ENCODE measurements around the gene ADAMTS8.

The ADAMTS8 gene

DNA sequence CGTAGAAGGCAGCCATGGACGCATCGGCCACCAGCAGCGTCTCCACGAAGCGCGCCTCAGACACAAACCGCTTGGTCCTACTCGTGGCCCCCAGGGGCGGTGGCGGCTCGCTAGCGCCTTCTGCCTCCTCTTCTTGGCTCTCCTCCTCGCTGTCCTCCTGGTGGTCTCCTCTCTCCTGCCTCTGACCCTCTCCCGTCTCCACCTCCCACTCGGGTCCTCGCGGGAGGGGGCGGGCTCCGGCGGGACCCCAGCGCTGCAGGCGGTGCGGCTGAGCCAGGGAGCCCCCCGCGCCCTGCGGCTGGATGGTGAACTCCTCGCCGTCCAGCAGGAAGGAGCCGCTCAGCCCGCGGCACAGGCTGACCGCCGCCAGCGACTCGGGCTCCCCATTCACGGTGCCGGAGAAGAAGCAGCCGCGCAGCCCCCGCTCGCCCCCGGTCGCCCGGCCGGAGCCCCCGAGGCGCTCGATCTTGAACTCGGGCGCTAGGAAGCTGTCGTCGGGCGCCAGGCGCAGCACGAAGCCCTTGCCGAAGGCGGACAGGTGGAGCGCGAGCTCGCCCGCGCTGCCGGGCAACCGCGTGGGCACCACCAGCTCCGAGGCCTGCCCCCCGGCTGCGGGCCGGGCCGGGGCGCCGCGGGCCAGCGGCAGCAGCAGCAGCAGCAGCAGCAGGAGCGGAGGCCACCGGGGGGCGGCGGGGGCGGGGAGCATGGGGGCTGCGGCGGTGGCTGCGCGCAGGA lies 661 bp downstream of the ADAMTS8 start:
- H3K4me3 ChIP-seq (ENCODE audit: insufficient read length, low read depth): peak overlapping the region; percentile 32

DNA sequence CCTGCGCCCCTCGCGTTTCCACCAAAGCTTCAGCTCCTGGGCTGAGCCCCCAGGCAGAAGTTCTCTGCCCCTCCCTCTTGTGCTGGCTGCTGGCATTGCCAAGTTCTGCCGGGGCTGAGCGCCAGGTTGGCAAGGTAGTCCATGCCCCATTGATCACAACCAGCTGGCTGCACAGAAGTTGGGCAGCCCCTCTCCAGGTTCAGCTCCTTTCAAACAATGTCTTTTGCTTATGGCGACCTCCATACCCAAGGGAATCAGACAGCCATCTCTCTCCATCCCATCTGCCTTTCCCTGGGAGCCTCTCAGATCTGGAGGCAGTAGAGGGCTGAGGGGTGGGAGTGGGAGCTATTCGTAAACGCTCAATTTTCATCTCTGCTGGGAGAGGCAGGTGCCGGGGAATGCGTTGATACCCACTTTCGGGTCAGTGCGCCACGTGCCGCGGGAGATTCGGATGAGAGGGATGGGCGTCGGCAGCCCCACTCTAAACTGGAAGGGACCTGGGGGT lies 1.5 kb downstream of the ADAMTS8 start:
- no peak for TF ChIP-seq YY1 (IDR thresholded peaks at IDR 0.05; ENCODE audit: insufficient read depth, insufficient read length)
- TF ChIP-seq ZNF274 (IDR thresholded peaks at IDR 0.05; ENCODE audit: low read depth, low read length): no peak
- no peak for TF ChIP-seq SUZ12 (IDR thresholded peaks at IDR 0.05; ENCODE audit: extremely low read depth, insufficient read depth, insufficient read length)
- Histone ChIP-seq H3K4me1 (ENCODE audit: insufficient read depth, insufficient read length) (peaks cover 4% of the 10 kb centered on the region), H3K9ac (ENCODE audit: insufficient read length, low read depth) (no peak overlapping the region), H3K36me3 (ENCODE audit: insufficient read depth, insufficient read length, low read length) (no peaks in the 10 kb centered on the region), H3K9me3 (ENCODE audit: insufficient read depth, low read length) (no peaks in the 10 kb centered on the region), H3K27me3 (ENCODE audit: insufficient read depth, insufficient read length) (peaks cover 48% of the 10 kb centered on the region), H3K4me3 (ENCODE audit: insufficient read length, low read depth) (no peak overlapping the region)
- no peak for DNase-seq (ENCODE audit: low read depth, low spot score)

More for the DNA sequence above, 661 bp downstream of the ADAMTS8 start:
- no peaks in the 10 kb centered on the region for H3K9me3 ChIP-seq (ENCODE audit: insufficient read depth, low read length)
- no peak for DNase-seq (ENCODE audit: low read depth, low spot score)
- peaks cover 4% of the 10 kb centered on the region for H3K4me1 ChIP-seq (ENCODE audit: insufficient read depth, insufficient read length)
- no peak for TF ChIP-seq ZNF274 (IDR thresholded peaks at IDR 0.05; ENCODE audit: low read depth, low read length)
- TF ChIP-seq YY1 (IDR thresholded peaks at IDR 0.05; ENCODE audit: insufficient read depth, insufficient read length): no peak
- TF ChIP-seq SUZ12 (IDR thresholded peaks at IDR 0.05; ENCODE audit: extremely low read depth, insufficient read depth, insufficient read length): no peak
- peak overlapping the region; percentile 61 for H3K9ac ChIP-seq (ENCODE audit: insufficient read length, low read depth)
- H3K36me3 ChIP-seq (ENCODE audit: insufficient read depth, insufficient read length, low read length): no peaks in the 10 kb centered on the region
- peaks cover 48% of the 10 kb centered on the region for H3K27me3 ChIP-seq (ENCODE audit: insufficient read depth, insufficient read length)

DNA sequence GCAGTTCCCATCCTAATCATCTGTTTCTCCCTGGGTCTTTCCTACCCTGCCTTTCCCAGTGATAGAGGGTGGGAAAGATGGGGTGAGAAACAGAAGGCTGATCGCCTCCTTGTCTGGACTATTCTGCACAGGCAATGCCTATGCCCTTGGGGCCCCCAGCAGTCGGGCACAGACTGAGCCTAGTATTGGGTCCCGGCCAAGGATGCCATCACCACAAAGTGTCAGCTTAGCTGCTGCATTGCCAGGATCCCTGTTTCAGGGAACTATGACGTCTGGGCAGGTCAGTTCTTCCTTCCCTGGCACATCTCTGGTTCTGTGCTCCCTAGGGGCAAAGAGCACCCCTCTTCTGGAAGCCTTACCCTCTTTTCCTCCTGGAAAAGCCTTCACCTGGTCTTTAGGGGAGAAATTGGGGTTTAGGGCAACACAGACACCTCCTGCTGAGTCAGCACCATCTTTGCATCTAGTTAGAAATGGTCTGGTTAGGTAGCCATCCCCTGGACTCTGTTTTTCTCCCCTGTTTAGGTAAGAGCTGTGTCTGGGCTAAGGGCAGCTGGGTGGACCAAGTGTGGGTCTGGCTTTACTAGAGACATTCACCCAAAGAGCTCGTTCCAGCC lies 2.1 kb downstream of the ADAMTS8 start:
- peaks cover 4% of the 10 kb centered on the region for H3K4me1 ChIP-seq (ENCODE audit: insufficient read depth, insufficient read length)
- H3K9me3 ChIP-seq (ENCODE audit: insufficient read depth, low read length): no peaks in the 10 kb centered on the region
- no peak overlapping the region for H3K4me3 ChIP-seq (ENCODE audit: insufficient read length, low read depth)
- DNase-seq (ENCODE audit: low read depth, low spot score): no peak
- TF ChIP-seq YY1 (IDR thresholded peaks at IDR 0.05; ENCODE audit: insufficient read depth, insufficient read length) (no peak), SUZ12 (IDR thresholded peaks at IDR 0.05; ENCODE audit: extremely low read depth, insufficient read depth, insufficient read length) (no peak), ZNF274 (IDR thresholded peaks at IDR 0.05; ENCODE audit: low read depth, low read length) (no peak)
- no peak overlapping the region for H3K9ac ChIP-seq (ENCODE audit: insufficient read length, low read depth)
- H3K27me3 ChIP-seq (ENCODE audit: insufficient read depth, insufficient read length): peaks cover 48% of the 10 kb centered on the region
- H3K36me3 ChIP-seq (ENCODE audit: insufficient read depth, insufficient read length, low read length): no peaks in the 10 kb centered on the region

DNA sequence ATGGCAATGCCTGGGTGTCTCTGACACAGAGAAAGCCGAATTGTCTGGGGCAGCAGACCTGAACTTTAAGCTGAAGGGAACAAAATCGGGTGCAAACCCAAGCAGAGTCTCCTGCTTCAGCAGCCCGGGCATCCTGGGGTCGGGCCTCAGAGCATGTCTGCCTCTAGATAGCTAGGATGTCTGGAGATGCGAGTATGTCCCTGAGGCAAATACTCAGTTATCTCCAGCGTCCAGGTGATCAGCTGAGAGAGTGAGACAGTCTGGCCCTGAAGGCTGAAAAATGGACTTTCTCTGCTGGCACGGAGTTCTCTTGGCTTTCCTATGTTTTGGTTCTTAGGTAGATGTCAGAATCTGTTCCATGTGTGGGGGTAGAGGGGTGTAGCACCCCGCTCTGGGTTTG lies 3.3 kb downstream of the ADAMTS8 start:
- H3K27me3 ChIP-seq (ENCODE audit: insufficient read depth, insufficient read length): peaks cover 43% of the 10 kb centered on the region
- no peak overlapping the region for H3K4me3 ChIP-seq (ENCODE audit: insufficient read length, low read depth)
- H3K9me3 ChIP-seq (ENCODE audit: insufficient read depth, low read length): no peaks in the 10 kb centered on the region
- peaks cover 4% of the 10 kb centered on the region for H3K4me1 ChIP-seq (ENCODE audit: insufficient read depth, insufficient read length)
- no peaks in the 10 kb centered on the region for H3K36me3 ChIP-seq (ENCODE audit: insufficient read depth, insufficient read length, low read length)
- no peak for DNase-seq (ENCODE audit: low read depth, low spot score)
- TF ChIP-seq SUZ12 (IDR thresholded peaks at IDR 0.05; ENCODE audit: extremely low read depth, insufficient read depth, insufficient read length) (no peak), YY1 (IDR thresholded peaks at IDR 0.05; ENCODE audit: insufficient read depth, insufficient read length) (no peak), ZNF274 (IDR thresholded peaks at IDR 0.05; ENCODE audit: low read depth, low read length) (no peak)
- H3K9ac ChIP-seq (ENCODE audit: insufficient read length, low read depth): no peak overlapping the region

DNA sequence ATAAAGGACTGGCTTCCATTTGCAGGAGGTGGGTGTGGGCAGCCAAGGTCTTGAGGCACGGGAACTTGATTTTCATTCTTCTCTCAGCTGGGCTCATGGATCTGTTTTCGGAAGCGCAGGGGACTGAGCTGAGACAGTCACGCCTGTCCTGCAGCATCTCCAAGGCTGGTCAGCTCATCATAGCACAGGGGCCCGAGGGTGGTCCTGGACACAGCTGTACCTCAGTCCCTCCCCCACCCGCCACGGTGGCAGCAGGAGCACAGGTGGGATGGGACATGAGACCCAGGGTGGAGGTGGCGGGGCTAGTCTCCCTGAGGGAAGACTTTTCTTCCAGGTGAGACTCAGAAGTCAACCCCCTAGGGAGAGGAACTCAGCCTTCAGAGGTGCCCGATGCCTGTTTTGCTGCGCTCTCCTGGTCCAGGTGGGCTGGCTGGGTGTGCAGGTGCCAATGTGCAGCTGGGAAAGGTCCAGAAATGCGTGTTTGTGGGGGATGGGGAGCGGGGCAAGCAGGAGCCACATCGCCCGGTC lies 3.7 kb downstream of the ADAMTS8 start:
- Histone ChIP-seq H3K9ac (ENCODE audit: insufficient read length, low read depth) (no peak overlapping the region), H3K9me3 (ENCODE audit: insufficient read depth, low read length) (no peaks in the 10 kb centered on the region), H3K4me3 (ENCODE audit: insufficient read length, low read depth) (no peak overlapping the region), H3K27me3 (ENCODE audit: insufficient read depth, insufficient read length) (peaks cover 38% of the 10 kb centered on the region), H3K4me1 (ENCODE audit: insufficient read depth, insufficient read length) (peaks cover 4% of the 10 kb centered on the region), H3K36me3 (ENCODE audit: insufficient read depth, insufficient read length, low read length) (no peaks in the 10 kb centered on the region)
- TF ChIP-seq SUZ12 (IDR thresholded peaks at IDR 0.05; ENCODE audit: extremely low read depth, insufficient read depth, insufficient read length) (no peak), YY1 (IDR thresholded peaks at IDR 0.05; ENCODE audit: insufficient read depth, insufficient read length) (no peak), ZNF274 (IDR thresholded peaks at IDR 0.05; ENCODE audit: low read depth, low read length) (no peak)
- no peak for DNase-seq (ENCODE audit: low read depth, low spot score)

DNA sequence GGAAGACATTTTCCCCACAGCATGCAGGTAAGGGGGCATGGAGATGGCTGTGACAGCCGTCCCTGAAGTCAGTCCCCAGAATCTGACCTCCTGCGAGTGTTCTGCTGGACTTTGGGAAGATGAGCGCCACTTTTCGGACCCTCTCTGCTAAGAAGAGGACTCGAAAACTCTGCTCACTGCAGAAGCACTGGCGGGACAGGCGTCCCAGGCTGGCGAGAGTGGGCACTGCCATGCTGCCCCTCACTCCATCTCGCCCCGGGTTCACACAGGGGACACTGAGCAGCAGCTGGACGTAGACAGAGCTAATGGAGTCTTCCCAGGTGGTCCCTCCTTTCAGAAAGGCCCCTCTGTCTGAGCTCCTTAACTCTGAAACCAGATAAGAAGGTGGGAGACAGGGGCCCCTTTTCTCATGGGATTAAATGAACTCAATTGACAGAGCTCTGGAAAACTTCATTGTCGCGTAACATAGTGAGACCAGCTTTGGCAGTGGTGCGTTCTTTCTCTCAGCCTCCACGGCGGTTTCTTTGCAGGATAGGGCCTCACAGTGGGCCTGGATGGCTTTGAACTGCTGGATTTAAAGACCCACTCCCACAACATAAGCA lies 4.8 kb downstream of the ADAMTS8 start:
- TF ChIP-seq YY1 (IDR thresholded peaks at IDR 0.05; ENCODE audit: insufficient read depth, insufficient read length) (no peak), ZNF274 (IDR thresholded peaks at IDR 0.05; ENCODE audit: low read depth, low read length) (no peak), SUZ12 (IDR thresholded peaks at IDR 0.05; ENCODE audit: extremely low read depth, insufficient read depth, insufficient read length) (no peak)
- Histone ChIP-seq H3K36me3 (ENCODE audit: insufficient read depth, insufficient read length, low read length) (no peaks in the 10 kb centered on the region), H3K9ac (ENCODE audit: insufficient read length, low read depth) (no peak overlapping the region), H3K4me1 (ENCODE audit: insufficient read depth, insufficient read length) (no peaks in the 10 kb centered on the region), H3K9me3 (ENCODE audit: insufficient read depth, low read length) (no peaks in the 10 kb centered on the region), H3K4me3 (ENCODE audit: insufficient read length, low read depth) (no peak overlapping the region), H3K27me3 (ENCODE audit: insufficient read depth, insufficient read length) (peaks cover 28% of the 10 kb centered on the region)
- no peak for DNase-seq (ENCODE audit: low read depth, low spot score)
